GM19238 (cell line): ENCODE results near the gene TGM5.
"Not testable (repeated sequence)": the region's sequence is repeated elsewhere in the genome, so short reads cannot be mapped to it uniquely, and the experiment has no call there.

Experiments
- DNase-seq: peaks from one replicate; pipeline ENCODE4 v3.0.0; 2011; ENCODE audit warnings: low spot score; ENCODE audit not compliant: insufficient read length

The TGM5 gene

DNA sequence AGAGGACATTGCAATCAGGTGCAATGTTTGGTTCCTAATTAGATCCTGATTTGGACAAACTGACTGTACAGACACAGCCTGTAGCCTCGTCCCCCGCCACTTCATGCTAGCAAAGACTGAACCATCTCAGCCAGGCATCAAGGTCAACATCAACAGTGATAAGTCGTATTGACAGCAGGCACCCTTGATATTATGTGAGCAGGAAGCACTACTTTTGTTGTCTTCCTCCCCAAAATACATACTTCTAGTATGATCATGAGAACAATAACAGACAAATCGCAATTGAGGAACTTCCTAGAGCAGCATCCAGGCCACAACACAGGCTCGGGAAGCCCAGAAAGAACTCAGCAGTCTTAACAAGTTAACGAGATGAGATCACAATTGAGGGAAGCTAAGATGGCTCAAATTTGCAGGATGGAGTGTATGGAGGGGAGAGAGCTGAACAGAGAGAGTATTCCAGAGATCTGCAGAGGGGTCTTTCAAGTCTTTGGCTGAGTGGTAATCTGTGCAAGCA lies 20.4 kb downstream of the TGM5 start:
- no peak for DNase-seq

DNA sequence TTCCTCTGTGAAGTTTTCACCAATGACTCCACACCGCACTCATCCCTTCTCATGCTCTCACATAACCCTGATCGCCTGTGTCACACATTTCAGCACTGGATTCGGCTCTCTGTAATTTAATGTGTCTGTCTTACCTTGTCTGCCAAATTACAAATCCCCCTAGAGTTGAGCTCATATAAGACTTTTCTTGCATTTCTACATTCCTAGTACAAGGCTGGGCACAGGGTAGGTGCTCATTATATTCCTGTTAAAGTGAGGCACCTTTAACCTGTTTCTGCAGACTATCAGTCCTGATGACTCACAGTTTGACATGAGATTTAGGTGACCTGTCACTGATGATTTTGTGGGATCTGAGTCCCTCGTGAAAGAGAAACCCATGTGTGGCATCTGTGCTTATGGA lies 22.6 kb downstream of the TGM5 start:
- no peak for DNase-seq

DNA sequence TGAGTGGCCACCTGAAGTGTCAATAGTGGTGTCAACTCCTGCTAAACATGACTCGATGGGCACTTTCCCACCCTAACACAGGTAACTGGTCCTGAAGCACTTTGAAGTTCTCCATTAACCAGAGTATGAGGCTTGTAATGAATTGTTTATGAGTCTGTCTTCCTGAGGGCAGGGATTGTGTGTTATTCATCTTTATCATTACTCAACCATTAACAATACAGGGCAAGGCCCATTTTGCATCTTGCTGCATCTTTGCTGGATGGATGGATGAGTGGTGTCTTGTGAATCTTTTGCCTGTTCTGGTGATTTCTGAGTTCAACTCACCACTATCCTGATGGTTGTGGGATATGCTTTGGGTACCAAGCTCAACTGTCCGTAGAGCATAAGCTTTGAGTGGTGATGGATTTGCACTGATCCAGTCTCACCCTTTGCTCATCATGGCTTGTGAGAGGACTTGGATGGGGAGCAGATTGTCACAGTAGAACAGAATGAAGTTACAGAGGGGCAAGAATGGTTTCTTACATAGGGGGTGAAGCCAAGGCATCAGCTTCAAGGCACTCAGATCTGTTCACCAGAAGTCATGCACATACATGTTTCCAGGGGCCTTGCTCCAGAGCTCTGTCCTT lies 23.6 kb downstream of the TGM5 start:
- no peak for DNase-seq

DNA sequence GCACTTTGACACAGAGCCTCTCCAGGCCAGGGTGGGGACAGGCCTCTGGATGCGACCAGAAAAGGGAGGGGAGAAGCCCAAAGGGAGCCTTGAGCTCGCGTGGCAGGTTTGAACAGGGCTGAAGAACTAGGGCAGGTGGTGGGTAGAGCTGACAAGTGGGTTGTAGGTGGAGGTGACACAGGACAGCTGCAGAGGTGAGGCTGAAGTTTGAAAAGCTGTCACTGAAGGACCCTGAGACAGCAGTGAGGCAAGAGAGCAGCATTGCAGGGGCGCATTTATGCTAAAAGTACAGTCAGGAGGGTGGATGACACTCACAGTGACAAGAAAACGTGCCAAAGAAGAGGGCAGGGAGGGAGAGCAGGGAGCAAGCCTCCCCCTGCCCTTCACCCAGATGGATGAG lies 24.1 kb downstream of the TGM5 start:
- no peak for DNase-seq

DNA sequence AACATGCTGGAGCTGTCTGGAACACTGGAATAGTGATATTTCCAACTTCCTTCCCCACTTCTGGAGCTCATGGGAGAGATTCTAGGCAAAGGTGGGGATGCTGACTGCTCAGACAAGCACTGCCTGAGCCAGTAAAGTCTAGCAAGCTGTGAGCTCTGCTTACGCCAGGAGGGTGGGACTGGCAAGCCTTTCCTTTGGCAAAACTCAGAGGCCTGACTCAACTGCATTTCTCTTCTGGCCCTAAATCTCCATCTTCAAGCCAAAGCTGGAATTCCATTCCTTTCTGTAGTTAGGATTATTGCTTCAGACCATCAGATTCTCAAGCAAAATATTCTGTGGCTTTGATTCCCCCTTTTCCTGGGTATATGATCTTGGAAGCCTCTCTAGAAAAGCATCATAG lies 25.6 kb downstream of the TGM5 start:
- DNase-seq = no peak

DNA sequence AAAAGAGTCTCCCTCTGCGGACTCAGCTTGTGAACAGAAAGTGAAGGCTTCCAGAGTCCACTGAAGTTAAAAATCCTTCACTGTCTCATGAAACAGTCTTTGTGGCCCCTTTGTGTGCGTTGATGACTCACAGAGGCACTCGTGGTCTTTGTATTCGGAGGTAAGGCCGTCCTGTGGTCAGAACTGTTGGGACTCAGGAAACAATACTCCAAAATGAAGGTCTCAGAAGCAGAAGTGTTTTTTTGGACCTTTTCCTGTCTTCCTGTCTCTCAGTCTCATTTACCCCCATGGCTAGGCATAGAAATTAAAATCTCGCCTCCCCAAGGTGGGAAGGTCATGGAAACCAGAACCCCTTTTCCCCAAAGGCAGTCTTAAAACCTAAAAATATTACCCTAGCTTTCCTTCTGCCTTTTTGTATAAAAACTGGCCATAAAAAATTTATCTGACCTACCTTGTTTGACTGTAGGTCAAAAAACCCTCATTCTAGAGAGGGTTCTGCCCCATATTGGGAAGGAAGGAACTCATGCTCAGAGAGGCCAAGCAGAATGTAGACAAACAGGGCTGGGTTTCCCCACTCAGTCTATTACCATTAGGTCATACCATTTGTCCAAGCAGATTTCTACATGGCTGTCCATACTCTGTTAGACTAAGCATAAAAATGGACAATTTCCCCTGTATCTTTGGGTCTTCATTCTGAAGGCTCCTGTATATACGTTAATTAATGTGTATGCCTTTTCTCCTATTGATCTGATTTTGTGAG lies 26.8 kb downstream of the TGM5 start:
- DNase-seq = peak; percentile 44

DNA sequence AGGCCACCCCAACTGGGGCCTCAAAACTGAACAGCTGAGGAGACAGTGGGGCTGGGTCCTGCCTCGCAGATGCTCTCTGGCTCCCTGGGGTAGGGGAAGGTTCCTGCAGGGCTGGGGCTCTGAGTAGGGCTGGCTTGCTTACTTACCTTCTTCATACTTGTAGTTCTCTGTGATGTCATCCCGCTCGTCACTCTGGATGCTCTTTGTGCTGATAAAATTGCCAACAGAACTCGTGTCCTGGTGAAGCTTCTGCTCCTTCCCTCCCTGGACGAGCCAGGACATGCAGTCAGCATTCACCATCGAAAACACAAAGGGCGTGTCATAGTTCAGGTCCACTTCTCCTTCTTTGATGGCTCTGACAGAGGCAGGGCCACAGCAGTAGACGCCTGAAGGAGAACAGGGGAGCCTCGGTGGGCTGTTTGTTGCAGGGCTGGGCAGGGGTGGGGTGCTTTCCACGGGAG lies 28.0 kb downstream of the TGM5 start:
- no peak for DNase-seq

DNA sequence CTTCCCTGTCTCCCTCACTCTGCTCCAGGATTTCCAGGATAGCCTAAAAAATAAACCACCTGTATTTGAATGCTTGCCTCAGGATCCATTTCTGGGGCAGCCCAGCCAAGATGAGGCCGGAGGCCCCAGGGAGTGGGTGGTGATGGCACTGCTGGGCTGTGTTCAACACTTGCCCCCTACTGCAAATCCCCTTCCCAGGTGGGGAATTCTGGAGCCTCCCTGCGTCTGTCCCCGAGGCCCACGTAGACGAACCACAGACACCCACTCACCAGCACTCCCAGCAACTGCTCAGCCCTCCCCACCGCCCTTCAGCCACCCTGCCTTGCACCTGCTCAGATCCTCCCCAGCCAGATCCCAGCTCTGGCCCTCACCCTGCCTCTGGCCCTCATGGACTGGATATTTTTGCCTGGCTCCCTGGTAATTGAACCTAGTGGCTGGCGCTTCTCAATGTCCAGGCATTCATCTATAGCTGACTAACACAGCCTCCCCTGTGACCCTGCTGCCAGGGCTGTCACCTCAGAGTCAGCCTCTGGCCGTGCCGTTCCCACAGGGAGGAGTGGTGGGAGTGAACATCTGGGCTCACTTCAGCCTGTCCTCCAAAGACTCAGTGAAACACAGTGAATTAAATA lies 28.8 kb downstream of the TGM5 start:
- no peak for DNase-seq

DNA sequence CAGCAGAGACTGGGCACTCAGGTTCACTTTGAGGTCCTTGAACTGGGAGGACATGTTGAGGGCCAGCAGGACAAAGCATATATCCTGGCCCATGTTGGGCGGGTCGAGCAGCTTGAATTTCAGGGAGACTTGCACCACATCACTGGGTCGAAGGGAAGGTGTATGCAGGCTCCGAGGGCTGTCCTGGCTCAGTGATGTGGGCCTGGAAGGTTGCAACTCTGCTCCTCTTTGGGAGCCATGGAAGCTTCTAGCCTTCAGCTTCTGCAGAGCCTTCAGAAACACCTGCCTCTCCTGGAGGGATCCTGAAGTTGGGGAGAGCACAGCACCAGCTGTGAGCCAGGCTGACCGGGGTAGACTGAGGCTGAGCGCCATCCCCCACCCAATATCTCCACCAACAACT lies 31.2 kb downstream of the TGM5 start:
- no peak for DNase-seq

DNA sequence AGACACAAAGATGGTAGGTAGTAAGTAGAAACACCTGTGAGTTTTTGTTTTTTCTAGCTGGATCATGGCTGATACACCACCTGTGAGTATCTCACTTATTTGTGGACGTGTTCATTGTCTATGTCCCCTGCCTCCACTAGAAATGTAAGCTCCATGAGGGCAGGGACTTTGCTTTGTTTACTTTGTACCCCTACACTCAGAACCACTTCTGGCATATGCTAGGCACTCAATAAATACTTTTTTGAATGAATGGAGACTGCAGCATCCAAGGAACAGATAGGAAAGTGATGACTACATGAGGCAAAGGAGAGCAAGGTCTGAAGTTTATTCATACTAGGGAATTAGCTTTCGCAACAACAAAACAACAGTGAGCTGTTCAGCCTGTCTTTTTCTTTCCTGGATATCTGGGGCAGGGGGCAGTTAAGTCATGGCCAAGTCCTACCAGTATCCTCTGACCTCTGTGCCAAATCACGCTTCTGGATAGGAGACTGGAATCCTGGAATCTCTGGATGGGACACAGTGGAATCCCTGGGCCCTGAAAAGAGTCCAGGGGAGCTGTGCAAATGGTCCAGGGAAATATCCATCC lies 34.3 kb downstream of the TGM5 start:
- DNase-seq = no peak

DNA sequence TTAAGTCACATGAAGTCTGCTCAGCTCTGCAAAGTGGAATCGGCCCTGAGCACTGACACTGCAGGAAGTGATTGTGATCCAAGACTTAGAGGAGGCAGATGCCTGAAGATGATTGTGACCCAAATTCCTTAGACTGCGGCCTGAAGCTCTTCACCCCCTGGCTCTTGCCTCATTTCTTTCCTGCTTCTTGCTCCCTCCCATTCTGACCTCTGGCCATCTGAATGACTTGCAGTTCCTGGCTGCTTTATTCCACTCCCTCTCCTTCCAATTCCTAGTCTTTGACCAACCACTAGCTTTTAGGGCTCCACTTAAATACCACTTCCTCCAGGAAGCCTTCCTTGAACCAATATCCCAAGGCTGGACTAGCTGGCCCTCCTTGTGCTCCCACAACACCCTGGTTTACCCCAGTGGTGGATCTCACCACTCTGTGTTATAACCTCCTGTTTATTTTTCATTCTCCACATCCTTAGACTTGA lies 36.0 kb downstream of the TGM5 start:
- no peak for DNase-seq

DNA sequence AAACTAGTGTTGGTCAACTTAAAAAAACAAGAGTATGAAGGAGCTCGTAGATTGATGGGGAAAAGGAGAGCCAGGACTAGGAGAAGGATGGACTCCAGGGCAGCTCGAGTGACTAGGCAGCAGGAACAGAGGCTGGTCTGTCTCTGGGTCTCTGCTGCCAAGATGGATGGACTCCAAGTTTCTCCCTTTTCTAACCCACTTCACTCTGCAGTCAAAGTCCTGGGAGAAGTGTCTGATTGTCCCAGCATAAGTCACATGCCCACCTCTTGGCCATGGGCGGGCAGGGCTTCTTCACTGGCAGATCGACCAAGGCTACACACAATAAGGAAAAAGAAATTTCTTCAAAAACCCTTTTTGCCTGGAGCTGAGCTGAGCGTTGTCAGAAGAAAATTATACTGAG lies 36.8 kb downstream of the TGM5 start:
- DNase-seq = no peak

DNA sequence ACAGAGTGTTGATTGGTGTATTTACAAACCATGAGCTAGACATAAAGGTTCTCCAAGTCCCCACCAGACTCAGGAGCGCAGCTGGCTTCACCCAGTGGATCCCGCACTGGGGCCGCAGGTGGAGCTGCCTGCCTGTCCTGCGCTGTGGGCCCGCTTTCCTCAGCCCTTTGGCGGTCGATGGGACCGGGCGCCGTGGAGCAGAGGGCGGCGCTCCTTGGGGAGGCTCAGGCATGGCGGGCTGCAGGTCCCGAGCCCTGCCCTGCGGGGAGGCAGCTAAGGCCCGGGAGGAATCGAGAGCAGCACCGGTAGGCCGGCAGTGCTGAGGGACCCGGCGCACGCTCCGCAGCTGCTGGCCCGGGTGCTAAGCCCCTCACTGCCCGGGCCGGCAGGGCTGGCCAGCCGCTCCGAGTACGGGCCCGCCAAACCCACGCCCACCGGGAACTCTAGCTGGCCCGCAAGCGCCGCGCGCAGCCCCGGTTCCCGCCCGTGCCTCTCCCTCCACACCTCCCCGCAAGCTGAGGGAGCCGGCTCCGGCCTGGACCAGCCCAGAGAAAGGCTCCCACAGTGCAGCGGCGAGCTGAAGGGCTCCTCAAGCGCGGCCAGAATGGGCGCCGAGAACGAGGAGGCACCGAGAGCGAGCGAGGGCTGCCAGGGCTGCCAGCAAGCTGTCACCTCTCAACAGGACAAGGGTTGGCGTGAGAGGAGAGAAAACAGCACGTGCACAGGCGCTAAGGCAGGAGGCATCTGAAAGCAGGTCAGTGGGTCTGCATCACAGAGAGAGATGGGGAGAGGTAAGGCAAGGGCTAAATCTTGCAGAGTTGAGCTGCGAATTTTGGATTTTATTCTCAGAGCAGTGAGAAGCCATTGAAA lies 40.1 kb downstream of the TGM5 start:
- DNase-seq = no peak

DNA sequence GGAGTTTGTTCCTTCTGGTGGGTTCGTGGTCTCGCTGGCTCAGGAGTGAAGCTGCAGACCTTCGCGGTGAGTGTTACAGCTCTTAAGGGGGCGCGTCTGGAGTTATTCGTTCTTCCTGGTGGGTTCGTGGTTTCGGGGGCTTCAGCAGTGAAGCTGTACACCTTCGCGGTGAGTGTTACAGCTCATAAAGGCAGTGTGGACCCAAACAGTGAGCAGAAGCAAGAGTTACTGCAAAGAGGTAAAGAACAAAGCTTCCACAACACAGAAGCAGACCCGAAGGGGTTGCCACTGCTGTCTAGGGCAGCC lies 40.8 kb downstream of the TGM5 start:
- not testable (repeated sequence) for DNase-seq

DNA sequence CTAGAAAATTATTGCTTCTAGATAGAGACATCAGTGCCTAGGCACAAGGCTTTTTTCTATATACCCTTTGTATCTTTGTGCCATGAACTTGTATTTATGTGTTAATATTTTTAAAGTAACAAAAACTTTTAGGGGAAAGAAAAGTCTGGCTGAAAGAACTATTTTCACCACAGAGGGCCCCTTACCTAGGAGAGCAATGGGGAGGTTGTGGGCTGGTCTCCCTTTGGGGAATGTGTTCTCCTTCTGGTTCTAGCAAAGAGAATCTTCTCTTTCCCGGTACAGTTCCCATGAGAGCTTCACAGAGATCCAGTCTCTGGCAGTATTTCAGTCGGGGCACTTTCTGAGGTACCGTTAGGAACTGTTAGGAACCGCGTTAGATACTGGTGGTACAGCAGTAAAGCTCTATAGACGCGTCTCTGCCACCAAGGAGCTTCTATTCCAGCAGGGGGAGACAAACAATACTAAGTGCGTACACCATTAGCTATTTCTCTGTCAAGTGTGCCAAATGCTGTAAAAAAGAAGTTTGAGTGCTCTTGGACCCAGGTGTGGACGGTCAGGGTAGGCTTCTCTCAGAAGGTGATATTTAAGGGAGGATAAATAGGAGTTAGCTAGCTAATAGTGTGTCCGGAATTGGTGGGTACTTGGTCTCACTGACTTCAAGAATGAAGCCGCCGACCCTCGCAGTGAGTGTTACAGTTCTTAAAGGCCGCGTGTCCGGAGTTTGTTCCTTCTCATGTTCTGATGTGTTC lies 41.4 kb downstream of the TGM5 start:
- DNase-seq = peak; percentile 60

DNA sequence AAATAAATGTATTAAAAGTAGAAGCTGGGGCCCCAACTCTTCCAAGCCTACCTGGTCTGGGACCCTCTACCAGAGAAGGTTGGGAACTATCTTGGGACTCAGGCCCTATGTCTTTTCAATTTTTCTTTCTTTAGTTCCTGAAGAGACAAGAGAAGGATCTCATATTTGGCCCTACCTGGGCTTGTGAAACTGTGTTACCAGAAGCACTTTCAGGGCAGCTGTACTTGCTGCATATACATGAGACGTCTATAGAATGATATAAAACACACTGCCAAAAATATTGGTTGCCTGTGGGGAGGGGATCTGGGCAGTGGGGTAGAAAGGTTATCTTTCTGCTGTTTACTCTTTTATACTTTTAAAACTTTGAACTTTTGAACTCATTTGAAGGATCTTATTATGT lies 45.3 kb downstream of the TGM5 start:
- DNase-seq = no peak

DNA sequence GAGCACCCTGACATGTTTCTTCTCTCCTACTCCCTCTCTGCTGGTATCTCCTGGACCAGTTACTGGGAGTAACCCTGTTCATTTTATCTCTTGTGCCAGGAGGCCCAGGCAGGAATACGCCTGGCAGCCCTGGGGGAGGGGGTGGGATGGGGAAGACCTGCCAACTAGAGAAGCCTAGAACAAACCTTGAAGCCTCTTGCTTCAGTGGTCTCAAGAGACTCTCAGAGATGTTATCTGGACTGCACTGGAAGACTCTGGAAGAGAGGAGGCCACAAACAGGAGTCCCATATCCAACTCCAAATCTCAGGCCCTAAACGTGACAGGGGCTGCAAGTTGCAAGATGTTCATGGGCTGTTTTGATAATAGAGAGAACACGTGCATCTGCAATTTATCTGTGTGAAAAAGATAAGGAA lies 45.7 kb downstream of the TGM5 start, which contains the start of gene EPB42:
Gene EPB42, minus strand, starts transcription at position 28 of the 413 bp plus-strand sequence. CDS start 193 bp downstream, outside the sequence.
- DNase-seq = no peak

DNA sequence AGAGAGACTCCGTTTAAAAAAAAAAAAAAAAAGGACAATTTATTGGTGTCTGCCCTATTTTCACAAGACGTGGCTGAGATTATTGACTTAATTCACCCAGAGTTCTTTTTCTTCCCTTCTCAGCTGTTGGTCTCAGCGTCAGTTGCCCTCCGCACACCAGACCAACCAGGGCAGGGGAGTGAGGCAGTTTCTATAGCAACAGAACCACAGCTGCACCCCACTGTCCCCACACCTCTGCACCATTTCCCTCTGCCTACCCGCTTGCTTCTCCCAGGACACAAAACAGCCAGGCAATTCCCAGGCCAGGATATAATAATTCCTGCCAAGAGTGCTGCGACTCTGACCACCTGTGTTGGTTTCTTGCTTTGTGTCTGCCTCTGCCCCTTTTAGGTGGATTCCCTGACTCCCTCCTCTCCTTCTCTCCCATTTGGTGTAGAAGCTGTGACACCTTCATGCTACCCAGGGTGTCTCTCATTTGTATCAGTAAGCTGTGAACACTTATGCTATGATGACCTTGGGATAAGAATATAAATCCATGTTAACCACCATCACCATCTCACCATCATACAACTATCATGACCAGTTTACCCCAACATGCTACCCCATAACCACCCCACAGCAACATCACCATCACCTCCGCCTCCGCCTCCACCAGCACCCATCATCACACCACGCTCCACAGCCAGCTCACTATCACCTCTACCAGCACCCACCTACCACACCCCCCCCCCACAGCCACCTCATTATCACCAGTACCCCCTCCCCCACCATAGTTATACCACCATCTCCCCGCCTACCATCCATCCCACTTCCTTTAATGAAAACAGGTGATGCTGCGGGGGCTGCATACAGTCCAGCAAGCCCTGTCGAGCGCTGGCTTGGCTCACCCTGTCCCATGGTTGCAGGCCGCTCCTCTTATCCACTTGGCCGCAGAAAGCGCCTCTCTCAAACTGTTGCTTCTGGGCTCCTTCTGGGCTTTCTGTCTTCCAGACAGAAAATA lies 46.5 kb downstream of the TGM5 start:
- DNase-seq = no peak
